Smooth muscle cell of the pulmonary artery (primary cell): Measurements from ENCODE around the gene ABCA10. TPM values are rescaled to one million over a fixed set of nuclear protein-coding genes. Genes with fewer than 3 reads are reported as not detected.

Source experiments
- total RNA-seq: library from RNA; depleted of rRNA; stranded (reverse); fragments of >200 nt; gene quantifications from 2 replicates; pipeline ENCODE4 v1.2.3, GENCODE V29; 2014

The ABCA10 gene
- total RNA-seq = 1.3 and 4.0 TPM in 2 replicates

GRCh38 chr17:69228576-69228975, at the start of gene ABCA10:
TSS of gene ABCA10 (minus strand) at chr17:69228824. CDS start at chr17:69225358, 3,466 bp downstream.

GRCh38 chr17:69141431-69142174, 87.0 kb downstream of the ABCA10 start, which contains the start of gene ABCA6:
TSS of gene ABCA6 (minus strand) at chr17:69141895. CDS start at chr17:69140703, 1,192 bp downstream.

Other genes with a start within 250 kb of the ABCA10 start
- 12.0 and 62.2 TPM in 2 replicates for gene ABCA9, start 167.9 kb downstream of the ABCA10 start, total RNA-seq
- 12.4 and 42.6 TPM in 2 replicates for gene ABCA6, start 86.9 kb downstream of the ABCA10 start, total RNA-seq
- gene ABCA5, start 98.3 kb upstream of the ABCA10 start, total RNA-seq = 8.3 and 19.5 TPM in 2 replicates
- 0.30 and 0.72 TPM in 2 replicates for gene MAP2K6, start 185.9 kb upstream of the ABCA10 start, total RNA-seq